T-helper 2 cell (primary cell): Measurements from ENCODE around the gene SLC6A19.
"Not testable (repeated sequence)": the region's sequence is repeated elsewhere in the genome, so short reads cannot be mapped to it uniquely, and the experiment has no call there.

Experiments
- DNase-seq, 5 experiments: peaks; one replicate each; pipeline versions ENCODE4 v3.0.0 to v3.0.0-alpha.2; 2012 to 2022
- total RNA-seq, 2 donors: gene quantifications; one replicate each; lab custom pipeline; 2026; lab: John Stamatoyannopoulos, UW

SLC6A19 gene
- 0 reads per million in 2 donors for total RNA-seq

- no peak for DNase-seq
These were observed at the start of gene SLC6A19 for GRCh38 chr5:1201327-1202025. TSS of gene SLC6A19 (plus strand) at chr5:1201595. CDS start at chr5:1201651, 56 bp downstream.

DNA sequence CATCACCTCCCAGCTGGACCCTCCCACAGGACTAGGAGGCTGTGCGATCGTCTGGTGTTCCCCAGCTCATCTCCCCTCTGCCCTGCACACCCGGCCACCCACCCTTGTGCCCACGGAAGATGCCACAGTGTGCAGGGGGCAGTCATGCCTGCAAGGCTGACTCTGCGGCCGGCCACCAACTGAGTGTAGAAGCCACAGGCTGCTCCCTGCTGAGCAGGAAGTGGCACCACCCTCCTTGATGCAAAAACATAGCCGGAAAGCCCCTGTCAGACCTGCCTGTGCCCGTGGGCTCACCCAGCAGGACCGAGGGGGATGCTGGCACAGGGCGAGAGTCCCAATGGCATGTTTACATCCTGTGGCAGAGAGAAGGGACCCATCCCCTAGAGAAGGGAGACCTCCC is 49.2 kb upstream of the SLC6A19 start:
- peak in 2 of 5 experiments; percentile 49 for DNase-seq

- DNase-seq = no peak
These were observed 48.6 kb upstream of the SLC6A19 start for GRCh38 chr5:1152771-1153282.

DNA sequence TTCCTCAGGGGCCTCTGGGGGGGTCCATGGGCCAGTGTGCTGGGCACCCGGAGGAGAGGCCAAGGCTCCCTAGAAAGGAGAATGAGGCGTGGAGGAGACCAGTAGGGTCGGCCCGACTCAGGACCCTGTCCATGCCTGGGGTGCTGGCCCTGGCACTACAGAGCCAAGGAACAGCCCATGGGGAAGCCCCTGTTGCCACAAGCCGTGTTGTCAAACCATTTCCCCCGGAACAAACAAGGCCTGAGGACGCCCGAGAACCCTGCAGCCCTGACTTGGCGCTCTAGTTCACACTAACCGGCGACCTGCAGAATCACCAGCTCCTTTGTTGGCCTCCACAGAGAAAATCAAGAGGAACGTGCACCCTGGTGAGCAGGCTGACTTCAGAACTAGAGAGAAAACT is 48.0 kb upstream of the SLC6A19 start:
- peak in 1 of 5 experiments; percentile 33 for DNase-seq

DNA sequence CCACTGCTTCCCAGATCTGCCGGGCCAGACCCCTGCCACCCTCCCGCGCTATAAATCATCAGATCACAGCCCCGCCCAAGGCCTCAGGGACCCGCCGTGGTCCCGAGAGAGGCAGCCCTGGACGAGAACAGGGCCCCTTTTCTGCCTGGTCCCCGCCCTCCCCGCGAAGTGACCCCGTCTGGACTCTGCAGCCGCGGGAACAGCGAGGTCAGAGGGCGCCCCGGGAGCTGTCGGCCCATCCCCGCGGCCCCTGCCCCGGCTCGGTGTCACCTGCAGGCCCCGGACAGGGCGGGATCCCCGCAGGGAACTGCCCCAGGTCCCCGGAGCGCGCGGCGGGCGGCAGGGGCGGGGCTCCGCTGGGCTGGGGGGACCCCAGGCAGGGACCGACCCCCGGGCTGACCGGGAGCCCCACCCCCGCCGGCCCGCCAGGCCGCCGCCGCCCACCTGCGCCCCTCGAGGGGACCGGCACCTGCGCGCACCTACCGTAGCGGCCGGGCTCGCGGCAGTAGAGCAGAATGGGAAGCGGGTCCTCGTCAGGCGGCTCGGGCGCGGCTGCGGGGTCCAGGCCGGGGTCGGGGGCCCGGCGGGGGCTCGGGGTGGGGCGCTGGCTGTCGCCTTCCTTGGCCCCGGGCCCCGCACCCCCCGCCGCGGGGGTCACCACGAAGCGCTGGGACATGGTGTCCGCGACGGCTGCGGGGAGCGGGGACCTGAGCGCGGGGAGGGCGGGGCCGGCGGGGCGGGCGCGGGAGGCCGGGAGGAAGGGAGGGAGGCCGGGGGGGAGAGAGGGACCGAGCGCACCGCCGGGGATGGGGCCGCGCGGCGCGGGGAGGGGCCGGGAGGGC is 46.0 kb upstream of the SLC6A19 start:
- DNase-seq = no peak

- DNase-seq = no peak
These were observed 45.2 kb upstream of the SLC6A19 start for GRCh38 chr5:1156033-1156753.

DNA sequence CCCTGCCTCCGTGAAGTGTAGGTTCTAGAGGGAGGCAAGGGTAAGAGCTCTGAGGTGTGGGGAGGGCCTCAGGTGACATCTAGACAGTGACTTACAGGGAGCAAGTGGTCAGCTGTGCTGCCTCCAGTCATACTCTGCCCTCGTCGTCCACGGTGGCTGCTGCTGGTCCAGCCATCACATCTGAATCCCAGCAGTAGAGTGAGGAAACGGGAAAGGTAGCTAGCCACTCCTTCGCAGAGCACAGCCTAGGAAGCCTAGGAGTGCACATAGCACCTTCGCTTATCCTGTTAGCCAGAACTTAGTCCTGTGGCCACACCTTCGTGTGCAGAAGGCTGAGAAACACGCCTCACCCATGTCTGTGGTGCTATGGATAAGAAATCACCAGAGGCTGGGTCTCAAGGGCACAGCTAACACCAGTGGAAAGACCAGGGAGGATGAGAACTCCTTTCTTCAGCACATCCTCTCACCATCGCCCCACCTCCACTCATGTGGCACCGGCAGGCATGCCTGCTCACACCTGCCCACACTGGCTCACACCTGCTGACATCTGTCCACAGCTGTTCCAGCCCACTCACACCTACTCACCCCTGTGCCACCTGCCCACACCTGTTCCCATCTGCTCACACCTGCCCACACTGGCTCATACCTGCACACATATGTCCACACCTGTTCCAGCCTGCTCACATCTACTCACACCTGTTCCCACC is 44.5 kb upstream of the SLC6A19 start:
- no peak for DNase-seq

- DNase-seq = not testable (repeated sequence)
These were observed 43.9 kb upstream of the SLC6A19 start for GRCh38 chr5:1157461-1157986.

DNA sequence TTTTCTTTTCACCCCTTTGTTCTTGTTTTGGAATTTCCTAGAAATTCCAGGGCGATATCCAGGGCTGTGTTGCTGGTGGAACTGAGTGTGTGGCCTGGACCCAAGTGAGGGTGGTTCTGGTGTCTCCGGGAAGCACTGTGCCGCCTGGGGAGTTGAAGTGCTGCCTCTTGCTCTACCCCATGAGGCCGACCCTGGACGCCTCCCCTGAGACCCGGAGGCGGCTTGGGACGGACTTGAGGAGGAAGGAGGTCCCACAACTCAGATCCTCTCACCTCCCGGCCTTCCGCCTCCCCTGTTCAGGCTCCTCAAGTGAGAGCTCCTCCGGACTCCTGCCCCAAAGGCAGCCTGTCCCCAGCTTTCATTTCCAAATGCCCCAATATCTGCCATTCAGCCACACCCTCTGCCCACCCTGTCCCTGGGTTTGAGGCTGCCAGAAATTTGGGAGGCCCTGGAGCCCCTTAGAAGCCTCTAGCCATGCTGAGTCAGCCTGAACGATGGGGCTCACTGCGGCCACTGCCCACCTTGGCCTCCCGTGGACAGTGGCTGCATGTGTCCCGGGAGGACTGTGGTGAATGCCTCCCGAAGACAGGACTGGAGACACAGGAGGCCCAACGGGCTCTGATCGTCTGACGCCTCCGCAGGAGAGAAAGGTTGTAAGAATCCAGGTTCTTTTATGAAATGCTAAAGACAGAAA is 42.6 kb upstream of the SLC6A19 start:
- no peak for DNase-seq

GRCh38 chr5:1159341-1159675 is 42.1 kb upstream of the SLC6A19 start:
- no peak for DNase-seq

DNA sequence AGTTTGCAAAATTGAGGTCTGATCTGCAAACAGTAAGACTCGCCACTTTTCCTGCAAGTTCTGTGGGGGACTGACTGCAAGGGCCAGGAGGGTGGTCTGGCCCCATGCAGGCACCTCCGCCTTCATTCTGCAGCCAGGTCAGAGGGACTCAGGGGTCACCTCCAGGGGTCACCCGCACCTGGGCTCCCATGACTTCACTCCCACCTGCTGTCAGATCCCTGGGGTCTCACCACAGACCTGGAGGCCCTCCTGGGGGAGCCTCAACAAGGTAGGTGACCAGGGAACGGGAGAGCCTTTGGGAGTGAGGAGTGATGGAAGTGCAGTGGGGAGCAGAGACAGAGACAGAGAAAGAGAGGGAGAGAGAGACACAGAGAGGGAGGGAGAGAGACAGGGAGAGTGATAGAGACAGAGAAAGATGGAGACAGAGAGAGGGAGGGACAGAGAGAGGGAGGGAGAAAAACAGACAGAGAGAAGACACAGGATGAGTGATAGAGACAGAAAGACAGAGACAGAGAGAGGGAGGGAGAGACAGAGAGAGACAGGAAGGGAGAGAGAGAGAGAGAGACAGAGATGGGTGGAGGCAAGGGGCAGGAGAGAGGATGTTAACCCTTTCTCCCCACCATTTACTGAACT is 41.5 kb upstream of the SLC6A19 start:
- no peak for DNase-seq

DNA sequence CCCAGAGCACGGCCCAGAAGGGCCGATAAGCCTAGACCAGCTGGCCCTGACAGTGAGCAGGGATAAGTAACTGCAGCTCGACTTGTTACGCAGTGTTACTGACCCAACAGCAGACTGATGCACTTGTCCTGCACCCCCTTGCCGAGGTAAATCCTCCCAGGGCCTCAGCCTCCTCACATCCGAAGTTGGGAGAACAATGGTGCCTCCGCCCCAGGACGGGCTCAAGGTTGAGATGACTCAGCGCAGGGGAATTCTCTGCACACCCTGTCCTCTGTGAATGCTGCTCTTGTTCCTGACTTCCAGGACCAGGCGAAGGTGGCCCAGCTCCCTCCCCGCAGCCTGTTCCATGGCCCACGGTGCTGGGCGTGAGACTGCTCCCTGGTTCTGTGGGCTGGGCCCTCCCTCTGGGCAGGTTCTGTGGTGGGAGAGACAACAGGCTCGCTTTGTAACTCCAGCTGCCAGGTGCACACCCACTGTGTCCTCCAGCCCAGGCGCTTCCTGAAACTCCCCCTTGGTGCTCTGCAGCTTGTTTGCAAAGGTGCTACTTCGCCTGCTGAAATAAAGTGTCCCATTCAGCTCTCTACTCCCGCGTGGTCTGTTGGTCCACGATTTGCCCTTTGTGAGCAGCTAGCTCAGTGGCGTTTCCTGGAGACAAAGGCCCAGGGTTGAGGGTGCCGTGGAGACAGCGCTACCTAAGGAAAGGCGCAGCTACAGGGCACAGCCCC is 40.1 kb upstream of the SLC6A19 start:
- DNase-seq = no peak

DNA sequence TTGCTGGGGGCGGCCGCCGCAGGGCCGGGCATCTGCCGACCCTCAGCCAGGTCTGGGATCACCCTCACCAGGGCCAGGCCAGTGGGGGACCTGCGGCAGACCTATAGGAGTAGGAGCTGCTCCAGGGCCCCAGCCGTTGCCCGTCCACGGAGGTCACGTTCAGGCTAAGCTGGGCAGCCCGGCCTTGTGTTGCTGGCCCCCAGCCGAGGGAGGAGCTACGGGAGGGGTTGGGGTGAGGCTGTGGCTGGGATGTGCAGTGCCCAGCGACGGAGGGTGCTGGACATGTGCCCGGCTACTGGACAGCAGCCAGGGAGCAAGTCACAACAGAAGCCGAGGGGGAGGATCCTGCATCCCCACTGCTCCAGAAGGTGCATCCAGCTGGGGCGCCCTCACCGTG is 39.6 kb upstream of the SLC6A19 start:
- no peak for DNase-seq

- no peak for DNase-seq
These were observed 39.1 kb upstream of the SLC6A19 start for GRCh38 chr5:1162276-1162675.

GRCh38 chr5:1162751-1163150 is 38.6 kb upstream of the SLC6A19 start:
- DNase-seq = no peak

DNA sequence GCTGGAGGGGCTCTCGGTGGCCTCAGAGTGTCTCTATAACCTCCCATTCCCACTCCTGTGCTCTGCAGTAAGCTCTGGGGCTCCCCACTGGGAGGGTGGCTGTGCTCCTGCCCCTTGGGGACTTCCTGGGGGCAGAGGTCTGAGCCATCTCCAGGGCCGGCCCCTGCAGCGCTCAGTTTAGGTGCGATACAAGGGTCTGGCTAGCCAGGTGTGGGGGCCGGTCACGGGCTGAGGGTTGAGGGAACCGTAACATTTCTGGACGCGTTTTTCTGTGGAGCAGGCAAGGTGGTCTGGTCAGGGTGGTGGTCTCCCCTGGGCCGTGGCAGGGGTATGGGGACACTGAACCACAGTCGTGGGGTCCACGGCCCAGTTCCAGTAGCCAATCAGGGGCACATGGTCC is 38.0 kb upstream of the SLC6A19 start:
- DNase-seq = no peak

- DNase-seq = no peak
These were observed 37.5 kb upstream of the SLC6A19 start for GRCh38 chr5:1163879-1164278.

DNA sequence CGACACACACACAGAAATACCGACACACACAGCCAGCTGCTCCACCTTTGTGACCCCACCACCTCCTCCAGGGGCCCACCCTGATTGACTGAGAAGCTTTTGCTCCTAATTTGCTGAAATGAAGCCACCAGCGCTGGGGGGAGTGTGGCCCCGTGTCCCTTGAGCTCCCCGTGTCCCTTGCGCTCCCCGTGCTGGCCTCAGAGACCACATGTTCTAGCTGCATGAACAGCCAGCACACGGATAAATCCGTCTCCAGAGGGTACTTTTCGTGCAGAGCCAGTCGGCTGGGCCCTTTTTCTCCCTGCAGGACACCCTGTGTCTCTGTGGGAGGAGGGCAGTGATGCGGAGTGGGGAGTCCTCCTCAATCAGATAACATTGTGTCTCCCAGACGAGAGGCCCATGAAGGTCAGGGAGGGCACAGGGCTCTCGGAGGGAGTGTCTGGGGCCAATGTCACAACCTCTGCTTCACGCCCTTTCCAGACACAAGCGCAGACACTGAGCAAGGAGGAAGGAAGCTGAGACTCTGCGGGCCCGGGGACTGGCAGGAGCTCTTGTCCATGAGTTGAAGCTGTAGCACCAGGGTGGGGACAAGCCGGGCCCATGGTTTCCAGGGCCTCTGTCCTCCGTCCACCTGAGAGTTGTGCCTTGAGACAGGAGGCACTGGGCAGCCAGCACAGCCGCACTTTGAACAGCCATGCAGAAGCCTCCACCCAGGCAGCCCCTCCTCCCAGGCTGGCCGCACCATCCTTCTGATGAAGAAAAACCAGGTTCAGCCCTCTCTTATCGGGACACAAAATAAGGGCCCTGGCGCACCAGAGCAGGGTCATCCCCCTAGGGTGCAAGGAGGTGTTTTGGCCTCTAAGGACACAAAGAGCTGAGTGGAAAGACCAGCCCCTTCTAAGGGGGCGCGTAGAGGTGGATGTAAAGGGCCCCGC is 36.4 kb upstream of the SLC6A19 start:
- DNase-seq = no peak

DNA sequence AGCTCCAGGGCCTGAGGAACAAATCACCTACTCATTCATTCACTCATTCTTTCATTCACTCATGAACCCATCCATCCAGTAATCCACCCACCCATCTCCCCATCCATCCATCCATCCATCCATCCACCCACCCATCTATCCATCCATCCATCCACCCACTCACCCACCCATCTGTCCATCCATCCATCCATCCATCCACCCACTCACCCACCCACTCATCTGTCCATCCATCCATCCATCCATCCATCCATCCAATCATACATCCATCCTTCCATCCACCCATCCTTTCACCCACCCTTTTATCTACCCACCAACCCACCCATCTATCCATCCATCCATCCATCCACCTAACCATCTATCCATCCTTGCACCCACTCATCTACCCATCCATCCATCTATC is 35.5 kb upstream of the SLC6A19 start:
- no peak for DNase-seq
